ENCODE measurements around the gene AGBL4.

DNA sequence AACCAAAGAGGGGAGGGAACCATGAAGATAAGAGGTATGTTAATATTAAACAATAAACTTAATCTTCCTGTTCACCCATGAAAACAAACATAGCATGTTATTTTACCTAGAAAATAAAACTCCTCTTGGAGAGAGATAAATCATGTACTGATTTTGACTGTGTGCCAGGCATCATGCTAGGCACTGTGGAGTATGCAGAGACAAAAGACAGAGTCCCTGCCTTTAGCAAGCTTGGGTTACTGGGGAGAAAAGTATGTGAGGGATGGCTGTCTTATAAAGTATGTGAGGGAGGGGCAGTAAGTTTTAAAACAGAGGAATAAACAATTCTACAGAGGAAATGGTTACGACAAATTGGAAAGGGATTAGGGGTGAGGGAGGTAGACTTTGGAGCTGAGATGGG, 1117.6 kb downstream of the AGBL4 start:
- no peak for TF ChIP-seq GATA3 (IDR thresholded peaks at IDR 0.05; ENCODE audit: low read depth, low read length)
- no peak for TF ChIP-seq GATA2 (IDR thresholded peaks at IDR 0.05; ENCODE audit: low read depth, low read length)

All from SH-SY5Y (cell line).